LNCAP (cell line): Measurements from ENCODE around the gene MTHFD2L.
A peak's percentile ranks its signal among the peaks of the same experiment; 100 is the strongest.

ENCODE experiments used
- TF ChIP-seq, protein P1 (sequence below): fragments of 450-650 bp; IDR thresholded peaks from 2 replicates; pipeline ENCODE4 v1.5.1; 2017; ENCODE audit warnings: mild to moderate bottlenecking

MTHFD2L gene

DNA sequence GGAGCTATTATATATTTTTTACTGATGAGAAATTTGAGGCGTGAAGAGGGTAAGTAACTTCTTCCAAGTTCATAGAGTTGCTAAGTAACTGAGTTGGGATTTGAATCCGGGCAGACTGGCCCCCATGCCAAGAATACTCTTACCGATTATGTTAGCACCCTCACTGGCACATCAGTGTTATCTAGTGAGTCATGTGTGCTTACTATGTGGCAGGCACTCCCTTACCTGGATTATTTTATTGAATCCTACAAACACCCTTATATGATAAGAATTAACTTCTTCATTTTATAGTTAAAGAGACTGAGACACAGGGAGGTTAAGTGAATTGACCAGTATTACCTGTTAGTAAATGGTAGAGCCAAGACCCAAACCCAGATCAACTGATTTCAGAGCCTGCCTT lies 20.9 kb downstream of the MTHFD2L start:
- TF ChIP-seq, protein P1, sequence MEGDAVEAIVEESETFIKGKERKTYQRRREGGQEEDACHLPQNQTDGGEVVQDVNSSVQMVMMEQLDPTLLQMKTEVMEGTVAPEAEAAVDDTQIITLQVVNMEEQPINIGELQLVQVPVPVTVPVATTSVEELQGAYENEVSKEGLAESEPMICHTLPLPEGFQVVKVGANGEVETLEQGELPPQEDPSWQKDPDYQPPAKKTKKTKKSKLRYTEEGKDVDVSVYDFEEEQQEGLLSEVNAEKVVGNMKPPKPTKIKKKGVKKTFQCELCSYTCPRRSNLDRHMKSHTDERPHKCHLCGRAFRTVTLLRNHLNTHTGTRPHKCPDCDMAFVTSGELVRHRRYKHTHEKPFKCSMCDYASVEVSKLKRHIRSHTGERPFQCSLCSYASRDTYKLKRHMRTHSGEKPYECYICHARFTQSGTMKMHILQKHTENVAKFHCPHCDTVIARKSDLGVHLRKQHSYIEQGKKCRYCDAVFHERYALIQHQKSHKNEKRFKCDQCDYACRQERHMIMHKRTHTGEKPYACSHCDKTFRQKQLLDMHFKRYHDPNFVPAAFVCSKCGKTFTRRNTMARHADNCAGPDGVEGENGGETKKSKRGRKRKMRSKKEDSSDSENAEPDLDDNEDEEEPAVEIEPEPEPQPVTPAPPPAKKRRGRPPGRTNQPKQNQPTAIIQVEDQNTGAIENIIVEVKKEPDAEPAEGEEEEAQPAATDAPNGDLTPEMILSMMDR: no peak

DNA sequence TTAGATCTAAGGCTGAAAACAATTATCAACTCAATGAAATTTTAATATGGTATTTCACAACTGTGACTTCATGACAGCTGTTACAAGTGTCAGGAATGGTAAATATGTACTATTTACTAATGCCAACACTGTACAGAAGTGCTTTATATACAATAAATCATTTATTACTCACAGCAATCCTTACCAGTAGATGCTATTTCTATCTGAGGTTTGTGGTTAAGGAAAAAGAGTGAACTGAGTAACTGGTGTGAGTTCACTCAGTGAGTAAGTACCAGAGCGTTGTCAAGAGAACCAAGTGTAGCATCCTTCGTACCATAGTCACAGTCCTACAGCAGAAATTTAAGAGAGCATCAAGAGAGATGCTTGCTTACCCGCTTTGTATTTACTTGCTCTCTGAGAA lies 23.3 kb downstream of the MTHFD2L start:
- TF ChIP-seq, protein P1: no peak

DNA sequence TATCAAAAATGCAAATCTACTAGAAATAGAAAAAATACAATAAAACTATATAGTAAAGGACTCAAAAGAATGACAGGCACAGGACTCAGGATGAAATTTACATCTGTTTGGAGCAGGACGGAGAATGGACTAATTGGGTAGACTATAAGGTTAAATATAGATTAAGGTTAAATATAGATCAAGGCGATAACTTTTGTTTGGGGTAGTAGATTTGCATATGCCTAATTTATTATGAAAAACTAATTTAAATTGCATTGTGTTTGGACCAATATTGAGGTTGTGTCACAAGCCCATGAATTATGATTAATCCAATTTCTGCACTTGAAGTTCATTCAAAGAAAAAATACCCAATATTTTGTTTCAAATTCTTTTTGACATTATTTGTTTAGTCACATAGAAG lies 31.0 kb downstream of the MTHFD2L start:
- TF ChIP-seq, protein P1: no peak

DNA sequence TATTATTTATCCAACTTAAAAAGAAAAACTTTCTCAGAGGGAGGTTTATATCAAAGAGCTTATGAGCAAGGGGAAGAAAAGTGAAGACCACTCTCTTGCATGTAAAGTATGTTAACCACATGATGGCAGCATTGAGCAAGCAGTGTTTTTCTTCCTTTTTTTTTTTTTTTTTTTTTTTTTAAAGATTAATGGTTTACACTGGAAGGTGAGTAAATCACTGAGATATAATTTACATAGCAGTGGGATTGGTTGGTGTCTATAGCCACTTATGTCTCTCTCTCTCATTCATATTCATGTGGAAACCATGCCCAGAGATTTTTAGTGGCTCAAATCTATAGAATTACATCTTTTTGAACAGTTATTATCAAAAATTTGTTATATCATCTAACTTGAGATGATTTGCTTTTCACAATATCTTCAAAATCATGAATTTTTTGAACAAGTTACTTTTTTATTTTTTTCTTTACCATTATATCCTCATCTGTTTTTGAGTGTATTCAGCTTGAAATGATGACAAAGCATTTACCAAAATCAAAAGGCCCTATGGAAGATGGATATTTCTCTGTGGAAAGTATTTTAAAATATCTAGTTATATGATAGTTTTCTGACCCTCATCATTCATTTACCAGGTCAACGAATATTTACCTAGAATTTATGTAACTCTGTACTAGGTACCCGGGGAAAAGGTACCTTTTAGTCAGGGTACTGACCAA lies 31.6 kb downstream of the MTHFD2L start:
- TF ChIP-seq, protein P1: peak; percentile 78

DNA sequence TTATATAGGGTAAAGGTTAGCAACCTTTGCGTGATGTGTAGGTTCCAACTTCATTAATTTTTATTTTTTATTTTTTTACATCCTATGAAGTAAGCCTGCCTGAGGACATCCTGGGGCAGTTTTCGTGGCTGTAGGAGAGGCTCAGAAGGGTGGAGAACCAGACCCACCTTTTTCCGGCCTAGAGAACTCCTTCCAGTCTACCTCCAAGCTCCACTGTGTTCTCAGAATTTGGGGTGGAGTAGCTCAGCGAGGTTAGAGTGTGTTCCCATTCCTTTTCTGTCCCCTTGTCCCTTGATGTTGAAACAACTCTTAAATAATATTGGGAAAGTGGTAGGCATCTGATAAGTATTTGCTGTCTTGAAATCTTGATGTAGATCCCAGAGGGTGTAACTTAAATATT lies 32.4 kb downstream of the MTHFD2L start:
- TF ChIP-seq, protein P1: no peak

DNA sequence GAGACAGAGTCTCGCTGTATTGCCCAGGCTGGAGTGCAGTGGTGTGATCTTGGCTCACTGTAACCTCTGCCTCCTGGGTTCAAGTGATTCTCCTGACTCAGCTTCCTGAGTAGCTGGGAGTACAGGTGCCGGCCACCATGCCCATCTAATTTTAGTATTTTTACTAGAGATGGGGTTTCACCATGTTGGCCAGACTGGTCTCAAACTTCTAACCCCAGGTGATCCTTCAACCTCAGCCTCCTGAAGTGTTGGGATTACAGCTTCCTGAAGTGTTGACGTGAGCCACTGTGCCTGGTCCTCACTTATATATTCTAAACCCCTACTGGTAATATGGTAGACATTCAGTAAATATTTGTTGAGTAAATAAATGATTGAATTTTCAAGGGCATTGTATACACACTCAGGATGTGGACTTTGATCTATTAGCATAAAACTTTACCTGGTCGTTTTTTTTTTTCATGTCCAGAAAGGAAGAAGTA lies 33.0 kb downstream of the MTHFD2L start:
- TF ChIP-seq, protein P1: no peak

DNA sequence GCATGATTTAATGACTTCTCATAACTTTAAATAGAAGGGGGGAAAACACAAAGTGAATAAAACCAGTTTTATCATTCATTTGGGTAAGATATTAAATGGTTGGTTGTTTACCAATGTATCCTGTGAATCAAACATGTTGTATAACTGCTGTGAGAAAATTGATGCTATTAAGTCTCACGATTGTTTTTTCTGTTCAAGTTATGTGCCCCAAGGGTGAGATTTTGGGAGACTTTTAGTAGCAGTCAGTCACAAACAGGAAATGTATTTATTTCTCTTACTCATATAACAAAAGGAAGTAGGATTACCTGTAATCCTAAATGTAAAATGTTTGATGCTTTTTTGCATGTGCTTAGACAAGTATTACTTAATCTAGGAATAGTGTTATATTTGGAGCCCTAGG lies 39.2 kb downstream of the MTHFD2L start:
- TF ChIP-seq, protein P1: no peak

DNA sequence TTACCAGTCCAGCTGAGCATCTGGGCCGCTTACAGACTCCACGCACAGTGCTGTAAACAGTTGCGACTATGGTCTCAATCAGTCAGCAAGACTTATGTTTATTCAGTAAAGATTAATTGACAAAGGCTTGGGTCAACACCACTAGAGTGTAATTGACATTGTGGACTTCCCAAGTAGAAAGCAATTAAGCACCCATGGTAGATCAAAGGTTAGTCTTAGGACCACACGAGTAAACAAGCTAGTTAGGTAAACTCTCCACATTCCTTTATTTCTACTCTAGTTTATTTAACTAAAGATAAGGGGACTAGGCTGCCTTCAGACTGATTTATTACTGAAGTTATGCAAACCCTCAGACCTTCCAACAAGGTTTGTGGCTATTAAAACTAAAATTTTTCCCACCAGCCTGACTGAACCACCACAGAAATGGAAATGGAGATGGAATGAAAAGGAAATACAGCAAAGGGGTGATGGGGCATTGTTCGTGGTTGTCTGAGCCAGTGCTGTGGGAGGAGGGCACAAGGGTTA lies 44.2 kb downstream of the MTHFD2L start:
- TF ChIP-seq, protein P1: no peak
